HL-60 (cell line): ENCODE data around the gene OTOF.

Experiments
- DNase-seq, 2 experiments: peaks; one replicate each; pipeline ENCODE4 v3.0.0-alpha.2; 2010 to 2020; ENCODE audit warnings: low read depth in 1 of 2, low spot score in 1 of 2
- H3K27ac ChIP-seq: fragments of 250-450 bp; sonication (Bioruptor Pico); replicated peaks from 2 replicates; pipeline ENCODE4 v1.5.1; 2020; ENCODE audit warnings: mild to moderate bottlenecking, moderate library complexity
- H3K27me3 ChIP-seq: fragments of 250-450 bp; sonication (Bioruptor Pico); 2 replicates; pipeline ENCODE4 v1.5.1; 2021; ENCODE audit warnings: mild to moderate bottlenecking, moderate library complexity; ENCODE audit not compliant: insufficient read depth, poor library complexity, severe bottlenecking
- H3K4me3 ChIP-seq: replicated peaks from 2 replicates; pipeline ENCODE4 v1.5.1; 2011; ENCODE audit warnings: mild to moderate bottlenecking, control low read depth, low read length; ENCODE audit not compliant: insufficient read depth
- GABPA ChIP-seq: IDR thresholded peaks from 2 replicates; pipeline ENCODE4 v1.6.1; 2012; ENCODE audit warnings: low read depth
- POLR2AphosphoS5 ChIP-seq: IDR thresholded peaks from 2 replicates; pipeline ENCODE4 v1.6.1; 2012; ENCODE audit warnings: low read depth
- SPI1 ChIP-seq: IDR thresholded peaks from 2 replicates; pipeline ENCODE4 v1.6.1; 2012; ENCODE audit warnings: low read depth, mild to moderate bottlenecking, borderline replicate concordance
- long read RNA-seq: library from polyadenylated mRNA; unstranded; transcript quantifications from one replicate; pipeline ENCODE4 v2.0.0, GENCODE V29; 2020
- TF ChIP-seq, protein P1 (sequence below): IDR thresholded peaks from one replicate; pipeline ENCODE4 v1.5.1; 2011; ENCODE audit warnings: low read length, control low read depth, inconsistent platforms; ENCODE audit not compliant: insufficient read depth
- TF ChIP-seq, protein P2 (sequence below): IDR thresholded peaks from 2 replicates; pipeline ENCODE4 v1.6.1; 2012; ENCODE audit warnings: low read depth; ENCODE audit not compliant: insufficient replicate concordance

OTOF gene
- long read RNA-seq, partial matches to known transcripts = 0 of 1 reads
- long read RNA-seq, other reads (novel, unspliced or antisense) = 1 of 1 reads

DNA sequence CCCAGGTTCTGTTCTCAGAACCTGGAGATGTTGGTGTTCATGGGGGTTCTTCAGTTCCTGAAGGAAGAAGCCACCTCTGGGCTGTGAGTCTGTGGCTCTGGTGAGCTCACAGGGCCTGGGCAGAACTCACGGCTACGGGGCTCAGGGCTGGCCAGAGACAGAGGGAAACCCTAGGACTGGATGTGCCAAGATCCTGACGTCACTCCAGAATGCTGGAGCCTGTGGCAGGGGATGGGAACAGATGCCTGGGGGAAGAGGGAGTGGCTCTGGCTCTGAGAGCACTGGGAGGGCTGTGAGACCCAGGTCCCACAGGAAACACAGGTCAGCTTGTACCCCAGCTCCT lies at the start of gene OTOF:
TSS of gene OTOF (minus strand) at position 214 of the 343 bp plus-strand sequence.
- no peak for DNase-seq
- Histone ChIP-seq H3K27me3 (peaks cover 3% of the 10 kb centered on the region), H3K27ac (no peak within 1 kb of the TSS), H3K4me3 (no peak within 1 kb of the TSS)
- TF ChIP-seq, protein P1, sequence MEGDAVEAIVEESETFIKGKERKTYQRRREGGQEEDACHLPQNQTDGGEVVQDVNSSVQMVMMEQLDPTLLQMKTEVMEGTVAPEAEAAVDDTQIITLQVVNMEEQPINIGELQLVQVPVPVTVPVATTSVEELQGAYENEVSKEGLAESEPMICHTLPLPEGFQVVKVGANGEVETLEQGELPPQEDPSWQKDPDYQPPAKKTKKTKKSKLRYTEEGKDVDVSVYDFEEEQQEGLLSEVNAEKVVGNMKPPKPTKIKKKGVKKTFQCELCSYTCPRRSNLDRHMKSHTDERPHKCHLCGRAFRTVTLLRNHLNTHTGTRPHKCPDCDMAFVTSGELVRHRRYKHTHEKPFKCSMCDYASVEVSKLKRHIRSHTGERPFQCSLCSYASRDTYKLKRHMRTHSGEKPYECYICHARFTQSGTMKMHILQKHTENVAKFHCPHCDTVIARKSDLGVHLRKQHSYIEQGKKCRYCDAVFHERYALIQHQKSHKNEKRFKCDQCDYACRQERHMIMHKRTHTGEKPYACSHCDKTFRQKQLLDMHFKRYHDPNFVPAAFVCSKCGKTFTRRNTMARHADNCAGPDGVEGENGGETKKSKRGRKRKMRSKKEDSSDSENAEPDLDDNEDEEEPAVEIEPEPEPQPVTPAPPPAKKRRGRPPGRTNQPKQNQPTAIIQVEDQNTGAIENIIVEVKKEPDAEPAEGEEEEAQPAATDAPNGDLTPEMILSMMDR = no peak
- TF ChIP-seq SPI1 (no peak), POLR2AphosphoS5 (no peak), GABPA (no peak)
- TF ChIP-seq, protein P2, sequence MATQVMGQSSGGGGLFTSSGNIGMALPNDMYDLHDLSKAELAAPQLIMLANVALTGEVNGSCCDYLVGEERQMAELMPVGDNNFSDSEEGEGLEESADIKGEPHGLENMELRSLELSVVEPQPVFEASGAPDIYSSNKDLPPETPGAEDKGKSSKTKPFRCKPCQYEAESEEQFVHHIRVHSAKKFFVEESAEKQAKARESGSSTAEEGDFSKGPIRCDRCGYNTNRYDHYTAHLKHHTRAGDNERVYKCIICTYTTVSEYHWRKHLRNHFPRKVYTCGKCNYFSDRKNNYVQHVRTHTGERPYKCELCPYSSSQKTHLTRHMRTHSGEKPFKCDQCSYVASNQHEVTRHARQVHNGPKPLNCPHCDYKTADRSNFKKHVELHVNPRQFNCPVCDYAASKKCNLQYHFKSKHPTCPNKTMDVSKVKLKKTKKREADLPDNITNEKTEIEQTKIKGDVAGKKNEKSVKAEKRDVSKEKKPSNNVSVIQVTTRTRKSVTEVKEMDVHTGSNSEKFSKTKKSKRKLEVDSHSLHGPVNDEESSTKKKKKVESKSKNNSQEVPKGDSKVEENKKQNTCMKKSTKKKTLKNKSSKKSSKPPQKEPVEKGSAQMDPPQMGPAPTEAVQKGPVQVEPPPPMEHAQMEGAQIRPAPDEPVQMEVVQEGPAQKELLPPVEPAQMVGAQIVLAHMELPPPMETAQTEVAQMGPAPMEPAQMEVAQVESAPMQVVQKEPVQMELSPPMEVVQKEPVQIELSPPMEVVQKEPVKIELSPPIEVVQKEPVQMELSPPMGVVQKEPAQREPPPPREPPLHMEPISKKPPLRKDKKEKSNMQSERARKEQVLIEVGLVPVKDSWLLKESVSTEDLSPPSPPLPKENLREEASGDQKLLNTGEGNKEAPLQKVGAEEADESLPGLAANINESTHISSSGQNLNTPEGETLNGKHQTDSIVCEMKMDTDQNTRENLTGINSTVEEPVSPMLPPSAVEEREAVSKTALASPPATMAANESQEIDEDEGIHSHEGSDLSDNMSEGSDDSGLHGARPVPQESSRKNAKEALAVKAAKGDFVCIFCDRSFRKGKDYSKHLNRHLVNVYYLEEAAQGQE = no peak

DNA sequence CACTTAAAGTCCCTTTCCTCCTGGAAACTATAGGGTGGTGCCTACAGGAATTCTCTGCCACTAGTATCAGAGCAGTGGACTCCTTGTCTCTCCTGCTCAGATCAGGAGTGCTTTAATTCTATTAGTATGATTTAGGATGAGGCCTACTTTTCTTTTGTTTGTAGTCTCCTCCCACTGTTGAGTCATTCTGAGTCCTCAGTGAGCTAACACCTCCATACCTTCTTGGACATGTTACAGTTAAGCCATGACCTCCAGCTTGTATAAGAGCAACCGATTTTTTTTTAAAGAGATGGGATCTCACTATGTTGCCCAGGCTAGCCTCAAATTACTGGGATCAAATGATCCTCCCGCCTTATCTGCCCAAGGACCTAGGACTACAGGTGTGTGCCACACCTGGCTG lies 48.7 kb upstream of the OTOF start:
- Histone ChIP-seq H3K27ac (no peak overlapping the region), H3K4me3 (no peak overlapping the region), H3K27me3 (peaks cover 2% of the 10 kb centered on the region)
- TF ChIP-seq, protein P2 = no peak
- TF ChIP-seq GABPA (no peak), SPI1 (no peak), POLR2AphosphoS5 (no peak)
- TF ChIP-seq, protein P1 = no peak
- DNase-seq = no peak

DNA sequence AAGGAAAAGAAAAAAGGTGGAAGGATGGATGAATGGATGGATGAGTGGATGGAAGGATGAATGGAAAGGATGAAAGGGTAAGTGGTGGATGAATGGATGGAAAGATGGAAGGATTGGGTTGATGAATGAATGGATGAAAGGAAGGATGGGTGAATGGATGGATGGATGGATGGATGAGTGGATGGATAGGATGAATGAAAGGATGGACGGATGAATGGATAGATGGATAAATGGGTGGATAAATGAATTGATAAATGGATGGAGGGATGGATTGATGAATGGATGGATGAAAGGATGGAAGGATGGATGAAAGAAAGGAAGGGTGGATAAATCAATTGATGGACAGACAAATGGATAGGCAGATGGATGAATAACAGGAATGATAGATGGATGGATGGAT lies 48.2 kb upstream of the OTOF start:
- peaks cover 2% of the 10 kb centered on the region for H3K27me3 ChIP-seq
- no peak for DNase-seq
- TF ChIP-seq, protein P2 = no peak
- no peak for TF ChIP-seq SPI1
- no peak for TF ChIP-seq GABPA
- TF ChIP-seq, protein P1 = no peak
- TF ChIP-seq POLR2AphosphoS5 = no peak

More for the DNA sequence above, 48.2 kb upstream of the OTOF start:
- Histone ChIP-seq H3K4me3 (no peak overlapping the region), H3K27ac (no peak overlapping the region)
